K562 (cell line): ENCODE measurements around the gene FIBP. TPM values are rescaled to one million over a fixed set of nuclear protein-coding genes. Genes with fewer than 3 reads are reported as not detected.

Experiments
- CHD1 ChIP-seq: fragments of 200-600 bp; sonication (generic); IDR thresholded peaks from one replicate; pipeline ENCODE4 v1.6.1; 2012; ENCODE audit warnings: mild to moderate bottlenecking, moderate library complexity, low read length, inconsistent platforms
- ETS1 ChIP-seq: conservative IDR thresholded peaks from 2 replicates; pipeline ENCODE4 v1.6.1; 2011; ENCODE audit warnings: low read depth, mild to moderate bottlenecking, low read length; ENCODE audit not compliant: control insufficient read depth
- EZH2 ChIP-seq: IDR thresholded peaks from 2 replicates; pipeline ENCODE4 v1.6.1; 2012; ENCODE audit warnings: low read depth, mild to moderate bottlenecking, inconsistent platforms, low read length, borderline replicate concordance
- NR2F6 ChIP-seq: fragments of 450-650 bp; formaldehyde crosslinking; IDR thresholded peaks from 2 replicates; pipeline ENCODE4 v1.4.0; 2020; ENCODE audit warnings: mild to moderate bottlenecking
- RNF2 ChIP-seq: sonication (generic); IDR thresholded peaks from 2 replicates; pipeline ENCODE4 v1.6.1; 2016
- TEAD1 ChIP-seq, 2 experiments: fragments of 450-650 bp in 1 of 2; sonication (generic) in 1 of 2; formaldehyde crosslinking; IDR thresholded peaks; 2 replicates each; pipeline versions ENCODE4 v1.4.0 to v1.8.0; 2020 to 2022; ENCODE audit warnings: mild to moderate bottlenecking in 2 of 2, missing genetic modification reagents in 1 of 2
- ZNF354B ChIP-seq: fragments of 250-450 bp; sonication (Bioruptor Pico); IDR thresholded peaks from 2 replicates; pipeline ENCODE4 v1.4.0; 2020
- ZNF75A ChIP-seq: fragments of 450-650 bp; formaldehyde crosslinking; IDR thresholded peaks from 2 replicates; pipeline ENCODE4 v1.4.0; 2020; ENCODE audit warnings: mild to moderate bottlenecking
- polyA plus RNA-seq, 8 experiments: library from polyadenylated mRNA; depleted of rRNA in 4 of 8; stranded (reverse) in 5 of 8; unstranded in 3 of 8; fragments of >200 nt; fragmentation: Nextera tagmentation in 2 of 8; fragmentation: Illumina TruSeq in 1 of 8; extraction: Ambion mirVana in 2 of 8; extraction: Trizol in 1 of 8; gene quantifications; 2 replicates each; pipeline versions ENCODE4 v1.2.1 to v1.2.3, GENCODE V29; 2011 to 2014; ENCODE audit warnings: inconsistent platforms in 1 of 8, missing spikeins in 1 of 8
- total RNA-seq, 7 experiments: library from RNA; depleted of rRNA in 6 of 7; stranded (reverse); fragments of >200 nt in 6 of 7; fragmentation: Illumina TruSeq in 2 of 7; extraction: Trizol in 2 of 7; gene quantifications; 2 replicates each; pipeline versions ENCODE4 v1.2.1 to v1.2.3, GENCODE V29; 2011 to 2021; ENCODE audit warnings: low replicate concordance in 1 of 7
- TF ChIP-seq, protein P1 (sequence below), 2 experiments: fragments of 450-650 bp; IDR thresholded peaks; 2 replicates each; pipeline ENCODE4 v1.6.1; 2016; ENCODE audit warnings: mild to moderate bottlenecking in 2 of 2, borderline replicate concordance in 1 of 2, low read depth in 1 of 2, moderate library complexity in 1 of 2
- TF ChIP-seq, protein P2 (sequence below): fragments of 450-650 bp; IDR thresholded peaks from one replicate; pipeline ENCODE4 v1.6.1; 2018; ENCODE audit warnings: mild to moderate bottlenecking, moderate library complexity; ENCODE audit not compliant: partially characterized antibody
- TF ChIP-seq, protein P3 (sequence below): sonication (generic); formaldehyde crosslinking; IDR thresholded peaks from 2 replicates; pipeline ENCODE4 v1.8.0; 2023; ENCODE audit warnings: missing genetic modification reagents, mild to moderate bottlenecking, borderline replicate concordance

The FIBP gene
- total and polyA plus RNA-seq, 9 of the 15 experiments (the other 6 are each of a cell fraction or from before 2014, with no cell fraction given): 41.2 to 79.2 (median 48.6) TPM

- TF ChIP-seq, protein P1, sequence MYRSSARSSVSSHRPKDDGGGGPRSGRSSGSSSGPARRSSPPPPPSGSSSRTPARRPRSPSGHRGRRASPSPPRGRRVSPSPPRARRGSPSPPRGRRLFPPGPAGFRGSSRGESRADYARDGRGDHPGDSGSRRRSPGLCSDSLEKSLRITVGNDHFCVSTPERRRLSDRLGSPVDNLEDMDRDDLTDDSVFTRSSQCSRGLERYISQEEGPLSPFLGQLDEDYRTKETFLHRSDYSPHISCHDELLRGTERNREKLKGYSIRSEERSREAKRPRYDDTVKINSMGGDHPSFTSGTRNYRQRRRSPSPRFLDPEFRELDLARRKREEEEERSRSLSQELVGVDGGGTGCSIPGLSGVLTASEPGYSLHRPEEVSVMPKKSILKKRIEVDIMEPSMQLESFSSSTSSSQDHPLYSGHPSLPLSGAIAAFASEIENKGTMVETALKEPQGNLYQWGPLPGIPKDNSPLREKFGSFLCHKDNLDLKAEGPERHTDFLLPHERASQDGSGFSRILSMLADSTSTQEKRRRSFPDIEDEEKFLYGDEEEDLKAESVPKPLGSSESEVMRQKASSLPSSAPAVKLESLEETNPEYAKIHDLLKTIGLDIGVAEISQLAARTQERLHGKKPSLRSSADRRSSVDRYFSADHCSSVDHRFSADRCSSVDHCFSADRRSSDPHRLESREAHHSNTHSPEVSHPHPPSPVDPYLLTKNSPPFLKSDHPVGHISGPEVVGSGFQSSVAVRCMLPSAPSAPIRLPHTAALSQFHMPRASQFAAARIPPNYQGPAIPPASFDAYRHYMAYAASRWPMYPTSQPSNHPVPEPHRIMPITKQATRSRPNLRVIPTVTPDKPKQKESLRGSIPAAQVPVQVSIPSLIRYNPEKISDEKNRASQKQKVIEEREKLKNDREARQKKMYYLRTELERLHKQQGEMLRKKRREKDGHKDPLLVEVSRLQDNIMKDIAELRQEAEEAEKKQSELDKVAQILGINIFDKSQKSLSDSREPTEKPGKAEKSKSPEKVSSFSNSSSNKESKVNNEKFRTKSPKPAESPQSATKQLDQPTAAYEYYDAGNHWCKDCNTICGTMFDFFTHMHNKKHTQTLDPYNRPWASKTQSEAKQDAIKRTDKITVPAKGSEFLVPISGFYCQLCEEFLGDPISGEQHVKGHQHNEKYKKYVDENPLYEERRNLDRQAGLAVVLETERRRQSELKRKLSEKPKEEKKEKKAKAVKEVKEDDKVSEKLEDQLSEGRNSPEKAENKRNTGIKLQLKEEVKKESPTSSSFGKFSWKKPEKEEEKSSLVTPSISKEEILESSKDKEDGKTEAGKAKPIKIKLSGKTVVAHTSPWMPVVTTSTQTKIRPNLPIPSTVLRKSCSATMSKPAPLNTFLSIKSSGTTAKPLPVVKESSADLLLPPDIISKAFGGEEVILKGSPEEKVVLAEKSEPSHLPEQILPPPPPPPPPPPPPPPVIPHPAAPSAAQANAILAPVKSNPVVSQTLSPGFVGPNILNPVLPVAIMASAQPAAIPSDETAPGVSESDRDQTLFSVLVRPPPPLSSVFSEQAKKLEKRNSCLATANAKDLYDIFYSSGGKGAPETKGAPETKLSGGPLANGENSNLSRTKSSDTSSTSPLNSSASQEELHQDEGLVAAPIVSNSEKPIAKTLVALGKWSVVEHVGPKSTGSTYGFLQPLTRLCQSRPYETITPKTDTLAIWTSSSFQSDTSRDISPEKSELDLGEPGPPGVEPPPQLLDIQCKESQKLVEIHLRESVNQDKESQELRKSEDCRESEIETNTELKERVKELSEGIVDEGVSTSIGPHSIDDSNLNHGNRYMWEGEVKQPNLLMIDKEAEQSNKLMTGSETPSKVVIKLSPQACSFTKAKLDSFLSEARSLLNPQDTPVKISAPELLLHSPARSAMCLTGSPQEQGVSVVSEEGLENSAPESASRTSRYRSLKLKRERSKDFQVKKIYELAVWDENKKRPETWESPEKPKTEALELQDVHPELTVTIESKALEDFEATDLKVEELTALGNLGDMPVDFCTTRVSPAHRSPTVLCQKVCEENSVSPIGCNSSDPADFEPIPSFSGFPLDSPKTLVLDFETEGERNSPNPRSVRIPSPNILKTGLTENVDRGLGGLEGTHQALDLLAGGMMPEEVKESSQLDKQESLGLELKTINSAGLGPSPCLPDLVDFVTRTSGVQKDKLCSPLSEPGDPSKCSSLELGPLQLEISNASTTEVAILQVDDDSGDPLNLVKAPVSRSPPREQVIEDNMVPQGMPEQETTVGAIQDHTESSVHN (IDR thresholded peaks at IDR 0.05; ENCODE audit: borderline replicate concordance in 1 of 2, low read depth in 1 of 2): no peak
- TF ChIP-seq, protein P2, sequence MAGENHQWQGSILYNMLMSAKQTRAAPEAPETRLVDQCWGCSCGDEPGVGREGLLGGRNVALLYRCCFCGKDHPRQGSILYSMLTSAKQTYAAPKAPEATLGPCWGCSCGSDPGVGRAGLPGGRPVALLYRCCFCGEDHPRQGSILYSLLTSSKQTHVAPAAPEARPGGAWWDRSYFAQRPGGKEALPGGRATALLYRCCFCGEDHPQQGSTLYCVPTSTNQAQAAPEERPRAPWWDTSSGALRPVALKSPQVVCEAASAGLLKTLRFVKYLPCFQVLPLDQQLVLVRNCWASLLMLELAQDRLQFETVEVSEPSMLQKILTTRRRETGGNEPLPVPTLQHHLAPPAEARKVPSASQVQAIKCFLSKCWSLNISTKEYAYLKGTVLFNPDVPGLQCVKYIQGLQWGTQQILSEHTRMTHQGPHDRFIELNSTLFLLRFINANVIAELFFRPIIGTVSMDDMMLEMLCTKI: no peak
- no peak for TF ChIP-seq CHD1
- no peak for TF ChIP-seq ZNF354B
- no peak for TF ChIP-seq EZH2
- no peak for TF ChIP-seq ZNF75A (CRISPR knock-in tag)
- peak; percentile 56; the same call in 1 of the 2 replicates for TF ChIP-seq ETS1
- TF ChIP-seq RNF2: peak; percentile 99
- TF ChIP-seq NR2F6: no peak
- TF ChIP-seq TEAD1 (CRISPR knock-in tag; IDR thresholded peaks at IDR 0.05): no peak; a peak in 1 of 4 replicates
- TF ChIP-seq, protein P3, sequence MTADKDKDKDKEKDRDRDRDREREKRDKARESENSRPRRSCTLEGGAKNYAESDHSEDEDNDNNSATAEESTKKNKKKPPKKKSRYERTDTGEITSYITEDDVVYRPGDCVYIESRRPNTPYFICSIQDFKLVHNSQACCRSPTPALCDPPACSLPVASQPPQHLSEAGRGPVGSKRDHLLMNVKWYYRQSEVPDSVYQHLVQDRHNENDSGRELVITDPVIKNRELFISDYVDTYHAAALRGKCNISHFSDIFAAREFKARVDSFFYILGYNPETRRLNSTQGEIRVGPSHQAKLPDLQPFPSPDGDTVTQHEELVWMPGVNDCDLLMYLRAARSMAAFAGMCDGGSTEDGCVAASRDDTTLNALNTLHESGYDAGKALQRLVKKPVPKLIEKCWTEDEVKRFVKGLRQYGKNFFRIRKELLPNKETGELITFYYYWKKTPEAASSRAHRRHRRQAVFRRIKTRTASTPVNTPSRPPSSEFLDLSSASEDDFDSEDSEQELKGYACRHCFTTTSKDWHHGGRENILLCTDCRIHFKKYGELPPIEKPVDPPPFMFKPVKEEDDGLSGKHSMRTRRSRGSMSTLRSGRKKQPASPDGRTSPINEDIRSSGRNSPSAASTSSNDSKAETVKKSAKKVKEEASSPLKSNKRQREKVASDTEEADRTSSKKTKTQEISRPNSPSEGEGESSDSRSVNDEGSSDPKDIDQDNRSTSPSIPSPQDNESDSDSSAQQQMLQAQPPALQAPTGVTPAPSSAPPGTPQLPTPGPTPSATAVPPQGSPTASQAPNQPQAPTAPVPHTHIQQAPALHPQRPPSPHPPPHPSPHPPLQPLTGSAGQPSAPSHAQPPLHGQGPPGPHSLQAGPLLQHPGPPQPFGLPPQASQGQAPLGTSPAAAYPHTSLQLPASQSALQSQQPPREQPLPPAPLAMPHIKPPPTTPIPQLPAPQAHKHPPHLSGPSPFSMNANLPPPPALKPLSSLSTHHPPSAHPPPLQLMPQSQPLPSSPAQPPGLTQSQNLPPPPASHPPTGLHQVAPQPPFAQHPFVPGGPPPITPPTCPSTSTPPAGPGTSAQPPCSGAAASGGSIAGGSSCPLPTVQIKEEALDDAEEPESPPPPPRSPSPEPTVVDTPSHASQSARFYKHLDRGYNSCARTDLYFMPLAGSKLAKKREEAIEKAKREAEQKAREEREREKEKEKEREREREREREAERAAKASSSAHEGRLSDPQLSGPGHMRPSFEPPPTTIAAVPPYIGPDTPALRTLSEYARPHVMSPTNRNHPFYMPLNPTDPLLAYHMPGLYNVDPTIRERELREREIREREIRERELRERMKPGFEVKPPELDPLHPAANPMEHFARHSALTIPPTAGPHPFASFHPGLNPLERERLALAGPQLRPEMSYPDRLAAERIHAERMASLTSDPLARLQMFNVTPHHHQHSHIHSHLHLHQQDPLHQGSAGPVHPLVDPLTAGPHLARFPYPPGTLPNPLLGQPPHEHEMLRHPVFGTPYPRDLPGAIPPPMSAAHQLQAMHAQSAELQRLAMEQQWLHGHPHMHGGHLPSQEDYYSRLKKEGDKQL (CRISPR knock-in tag): no peak
Observed at GRCh38 chr11:65919141-65919572, 30.9 kb upstream of the FIBP start, which contains the start of gene DRAP1 (continued).
